ENCODE measurements around the gene RABGAP1L.

GRCh38 chr1:174118751-174119150, 40.6 kb upstream of the RABGAP1L start:
- TF ChIP-seq CTCF (IDR thresholded peaks at IDR 0.05; ENCODE audit: control extremely low read depth in 1 of 3, insufficient read depth in 1 of 3, low read depth in 1 of 3, low read length in 3 of 3) (no peak), POLR2AphosphoS5 (IDR thresholded peaks at IDR 0.05; ENCODE audit: low read depth, low read length) (no peak), EGR1 (IDR thresholded peaks at IDR 0.05; ENCODE audit: borderline replicate concordance, low read depth, low read length) (no peak), POLR2A (IDR thresholded peaks at IDR 0.05; ENCODE audit: control extremely low read depth in 1 of 2, low read depth in 2 of 2, low read length in 2 of 2) (no peak), RNF2 (IDR thresholded peaks at IDR 0.05; ENCODE audit: borderline replicate concordance, low read depth, low read length, missing control alignments, poor library complexity, severe bottlenecking) (no peak), CREB1 (IDR thresholded peaks at IDR 0.05) (no peak), SP2 (IDR thresholded peaks at IDR 0.05; ENCODE audit: low read length) (no peak), RBBP5 (IDR thresholded peaks at IDR 0.05; ENCODE audit: borderline replicate concordance, low read depth, low read length) (no peak), RXRA (IDR thresholded peaks at IDR 0.05; ENCODE audit: insufficient read depth, low read depth, low read length) (no peak), CHD1 (IDR thresholded peaks at IDR 0.05; ENCODE audit: low read depth, low read length) (no peak), MAX (IDR thresholded peaks at IDR 0.05) (no peak), HDAC2 (IDR thresholded peaks at IDR 0.05; ENCODE audit: borderline replicate concordance in 1 of 2, low read depth in 2 of 2, low read length in 2 of 2) (no peak), SIN3A (conservative IDR thresholded peaks at IDR 0.05 in 1 of 2, IDR thresholded peaks at IDR 0.05 in 1 of 2; ENCODE audit: low read depth in 1 of 2, low read length in 2 of 2) (no peak), EP300 (IDR thresholded peaks at IDR 0.05; ENCODE audit: borderline replicate concordance in 1 of 2, low read depth in 2 of 2, low read length in 2 of 2) (no peak)

Measured in H1 (cell line).